NCI-H1930 (cell line): Measurements from ENCODE around the gene ARHGEF37.
"Not testable (repeated sequence)": the region's sequence is repeated elsewhere in the genome, so short reads cannot be mapped to it uniquely, and the experiment has no call there.

Experiments
- DNase-seq, 2 experiments: peaks; one replicate each; lab custom pipeline; 2025; lab: John Stamatoyannopoulos, UW

Gene ARHGEF37

DNA sequence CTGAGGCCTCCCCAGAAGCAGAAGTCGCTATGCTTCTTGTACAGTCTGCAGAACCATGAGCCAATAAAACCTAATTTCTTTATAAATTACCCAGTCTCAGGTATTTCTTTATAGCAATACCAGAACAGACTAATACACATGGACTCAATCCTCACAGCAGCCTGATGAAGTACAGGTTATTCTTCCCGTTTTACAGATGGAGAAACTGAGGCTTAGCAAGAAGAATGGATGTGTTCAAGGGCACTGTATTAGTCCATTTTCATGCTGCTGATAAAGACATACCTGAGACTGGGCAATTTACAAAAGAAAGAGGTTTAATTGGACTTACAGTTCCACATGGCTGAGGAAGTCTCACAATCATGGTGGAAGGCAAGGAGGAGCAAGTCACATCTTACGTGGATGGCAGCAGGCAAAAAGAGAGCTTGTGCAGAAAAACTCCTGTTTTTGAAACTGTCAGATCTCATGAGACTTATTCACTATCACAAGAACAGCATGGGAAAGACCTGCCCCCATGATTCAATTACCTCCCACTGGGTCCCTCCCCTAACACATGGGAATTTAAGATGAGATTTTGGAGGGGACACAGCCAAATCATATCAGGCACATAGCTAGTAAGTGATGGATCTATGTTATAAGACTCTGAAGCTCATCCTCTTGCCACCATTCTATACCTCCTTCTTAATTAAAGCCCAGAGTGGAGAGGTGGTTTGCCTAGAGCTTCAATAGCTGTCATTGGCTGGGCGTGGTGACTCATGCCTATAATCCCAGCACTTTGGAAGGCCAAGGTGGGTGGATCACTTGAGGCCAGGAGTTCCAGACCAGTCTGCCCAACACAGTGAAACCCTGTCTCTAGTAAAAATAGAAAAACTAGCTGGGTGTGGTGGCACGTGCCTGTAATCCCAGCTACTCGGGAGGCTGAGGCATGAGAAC is 67.4 kb downstream of the ARHGEF37 start:
- DNase-seq = not testable (repeated sequence)

GRCh38 chr5:149649730-149650129 is 68.4 kb downstream of the ARHGEF37 start:
- not testable (repeated sequence) for DNase-seq

GRCh38 chr5:149651686-149652085 is 70.4 kb downstream of the ARHGEF37 start:
- no peak for DNase-seq

DNA sequence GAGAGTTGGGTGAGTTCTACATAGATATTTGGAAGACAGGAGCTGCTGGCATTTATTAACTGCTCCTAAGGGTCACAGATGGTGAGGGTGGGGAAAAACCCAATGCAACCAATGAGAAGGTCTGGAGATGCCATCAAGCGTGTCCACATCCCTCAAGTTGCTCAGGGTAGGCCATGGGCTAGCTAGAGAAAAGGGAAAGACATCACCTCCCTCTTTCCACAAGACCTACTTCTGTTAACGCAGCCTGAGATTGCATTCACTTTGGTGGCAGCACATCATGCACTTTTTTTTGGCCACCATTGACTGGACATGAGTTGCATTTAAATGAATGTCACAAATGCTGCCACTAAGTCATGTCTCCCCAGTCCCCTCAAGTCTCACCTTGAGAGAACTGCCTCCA is 71.4 kb downstream of the ARHGEF37 start:
- no peak for DNase-seq

DNA sequence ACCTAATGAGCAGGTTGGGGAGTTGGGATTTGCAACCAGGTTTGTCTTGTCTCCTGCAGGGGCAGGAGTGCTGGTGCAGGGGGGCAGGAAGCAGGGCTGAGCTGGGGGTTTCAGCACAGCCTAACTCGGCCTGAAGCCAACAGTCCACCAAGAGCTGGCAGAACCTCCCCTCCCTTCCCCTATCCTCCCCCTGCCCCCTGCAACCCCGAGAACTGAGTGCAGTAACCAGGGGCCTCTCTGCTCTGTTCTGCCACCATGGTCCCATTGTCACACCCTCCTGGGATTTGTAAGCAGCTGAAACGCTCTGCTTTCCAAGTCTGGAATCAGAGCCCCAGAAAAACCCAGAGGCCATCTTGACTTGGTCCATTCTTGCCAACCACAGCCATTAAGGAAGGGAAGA is 72.9 kb downstream of the ARHGEF37 start:
- no peak for DNase-seq

DNA sequence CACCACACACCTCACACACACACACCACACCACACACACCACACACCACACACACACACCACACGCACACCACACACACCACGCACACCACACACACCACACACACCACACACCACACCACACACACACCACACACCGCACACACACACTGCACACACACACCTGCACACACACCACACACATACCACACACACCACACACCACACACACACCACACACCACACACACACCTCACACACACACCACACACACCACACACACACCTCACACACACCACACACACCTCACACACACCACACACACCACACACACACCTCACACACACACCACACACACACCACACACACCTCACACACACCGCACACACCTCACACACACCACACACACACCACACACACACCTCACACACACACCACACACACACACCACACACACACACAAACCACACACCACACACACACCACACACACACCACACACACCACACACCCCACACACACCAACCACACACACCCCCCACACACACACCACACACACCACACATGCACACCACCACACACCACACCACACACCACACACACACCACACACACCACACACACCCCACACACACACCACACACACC is 73.7 kb downstream of the ARHGEF37 start:
- DNase-seq = no peak

GRCh38 chr5:149656576-149657182 is 75.4 kb downstream of the ARHGEF37 start:
- peak; percentile 17 to 31 for DNase-seq

GRCh38 chr5:149657324-149657723 is 76.0 kb downstream of the ARHGEF37 start:
- no peak for DNase-seq

DNA sequence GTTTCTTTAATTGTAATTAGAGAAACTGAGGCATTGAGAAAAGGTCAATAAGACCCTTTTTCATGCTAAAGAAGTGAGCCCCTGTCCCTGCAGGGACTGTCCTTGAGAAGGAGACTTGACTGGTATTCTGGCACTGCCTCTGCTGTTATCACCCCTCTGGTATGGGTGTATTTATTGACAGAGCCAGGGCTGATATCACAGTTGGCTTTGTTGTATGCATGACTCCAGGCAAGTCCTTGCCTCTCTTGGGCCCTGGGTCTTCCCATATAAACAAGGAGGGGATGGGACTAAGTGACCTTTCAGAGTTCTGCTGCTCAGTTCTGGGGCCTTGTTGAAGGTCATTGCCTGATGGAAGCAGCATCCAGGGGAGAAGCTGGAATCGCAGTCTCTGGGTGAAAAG is 77.0 kb downstream of the ARHGEF37 start:
- DNase-seq = no peak

DNA sequence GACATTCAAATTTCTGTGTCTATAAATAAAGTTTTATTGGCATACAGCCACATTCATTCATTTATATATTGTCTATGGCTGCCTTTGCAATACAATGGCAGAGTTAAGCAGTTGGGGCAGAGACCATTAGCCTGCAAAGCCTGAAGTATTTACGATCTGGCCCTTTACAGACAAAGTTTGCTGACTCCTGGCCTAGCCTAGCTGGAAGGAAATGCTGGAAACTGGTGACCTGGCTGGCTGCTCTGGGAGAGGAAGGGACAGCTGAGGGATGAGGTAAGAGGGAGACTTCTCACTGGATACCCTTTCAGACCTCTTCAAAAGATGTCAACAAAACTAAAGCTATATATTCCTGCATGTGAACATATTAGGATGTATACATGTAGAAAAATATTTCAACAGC is 82.8 kb downstream of the ARHGEF37 start:
- no peak for DNase-seq

DNA sequence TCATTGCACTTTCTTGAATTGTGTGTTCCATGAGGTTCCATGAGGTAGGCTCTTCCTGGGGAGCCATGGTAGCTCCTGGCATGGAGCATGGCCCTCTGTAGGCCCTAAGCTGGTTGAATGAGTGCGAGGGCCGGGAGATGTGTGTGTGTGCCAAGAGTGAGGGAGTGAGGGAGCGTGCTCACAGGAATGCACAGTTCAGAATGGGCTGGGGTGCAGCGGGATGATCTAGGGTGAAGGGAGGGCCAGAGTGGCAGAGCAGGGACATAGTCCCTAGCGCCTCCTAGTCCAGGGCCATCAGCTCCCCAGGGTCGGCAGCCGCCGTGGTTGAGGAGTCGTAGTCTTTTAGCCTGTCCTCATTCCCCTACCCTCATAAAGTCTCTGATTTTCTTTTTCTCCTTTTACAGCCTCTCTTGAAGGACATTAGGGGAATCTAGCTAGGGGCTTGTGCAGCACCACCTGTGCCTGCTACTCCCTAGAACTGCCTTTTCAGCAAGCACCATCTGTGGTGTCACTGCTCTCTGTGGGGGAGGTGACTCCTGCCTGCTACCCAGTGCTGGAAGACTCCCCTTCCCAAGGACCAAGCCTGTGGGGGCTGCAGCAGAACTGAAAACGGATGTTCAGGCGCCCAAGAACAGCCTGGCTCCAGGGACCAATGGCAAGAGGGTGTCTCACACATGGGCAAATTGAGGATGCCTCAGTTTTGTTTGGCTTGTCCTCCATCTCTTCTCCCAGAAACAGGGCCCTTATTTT is 83.5 kb downstream of the ARHGEF37 start:
- no peak for DNase-seq

DNA sequence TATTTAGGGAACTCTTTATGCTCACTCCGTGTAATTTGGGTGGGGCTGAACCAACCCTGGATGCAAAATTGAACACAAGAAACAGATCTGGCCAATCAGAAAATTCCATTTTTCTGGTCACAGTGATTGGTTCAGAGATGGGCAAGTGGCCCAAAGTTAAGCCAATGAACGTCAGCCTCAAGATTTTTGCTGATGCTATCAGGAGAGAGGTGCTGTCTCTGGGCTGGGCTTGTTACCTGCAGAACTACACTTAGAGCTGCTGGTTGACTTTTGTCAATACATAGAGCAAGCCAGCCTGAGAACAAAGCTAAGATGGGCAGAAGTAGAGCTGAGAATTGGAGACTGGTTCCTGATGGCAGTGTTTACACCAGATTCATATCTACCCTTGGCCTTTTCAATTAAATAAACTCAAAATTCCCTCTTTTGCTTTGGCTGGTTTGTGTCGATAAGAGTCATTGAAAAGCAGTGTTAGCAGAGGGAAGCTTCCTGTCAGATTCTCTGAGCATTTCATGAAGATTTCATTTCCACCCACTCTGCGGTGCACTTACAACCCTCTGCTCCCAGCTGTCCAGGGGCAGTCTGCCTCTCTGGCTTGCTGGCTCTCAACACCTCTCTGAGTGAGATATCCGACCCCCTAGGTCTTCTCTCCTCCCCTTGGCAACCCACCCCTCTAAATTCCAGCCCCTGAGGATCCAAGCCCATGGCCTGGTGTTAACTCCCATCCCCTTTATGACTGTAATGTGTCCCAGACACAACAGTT is 84.3 kb downstream of the ARHGEF37 start:
- DNase-seq = no peak

GRCh38 chr5:149666212-149666852 is 85.0 kb downstream of the ARHGEF37 start:
- DNase-seq = no peak

GRCh38 chr5:149667084-149667828 is 86.0 kb downstream of the ARHGEF37 start:
- no peak for DNase-seq

DNA sequence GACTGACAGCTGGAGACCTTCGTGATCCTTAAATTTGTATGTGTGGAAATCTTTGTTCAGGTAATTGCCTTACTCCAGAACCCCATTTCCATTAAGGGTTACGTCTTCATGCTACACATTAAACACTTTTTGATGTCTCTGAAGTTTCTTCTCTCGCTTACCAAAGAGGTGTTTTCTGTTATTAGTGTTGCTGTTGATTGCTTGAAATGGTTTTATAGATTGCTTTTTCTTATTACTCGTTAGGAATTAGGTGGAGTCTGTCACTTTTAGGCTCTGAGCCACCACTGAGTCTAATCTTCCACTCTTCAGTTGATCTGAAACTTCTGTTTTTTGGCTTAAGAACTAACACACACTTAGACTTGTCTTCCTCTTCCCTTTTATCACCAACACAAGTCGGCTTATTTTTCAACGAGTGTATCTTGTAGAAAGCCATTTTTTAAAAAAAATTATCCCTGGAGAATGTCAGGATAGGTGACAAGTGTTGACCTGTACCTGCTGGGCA is 86.6 kb downstream of the ARHGEF37 start:
- DNase-seq = no peak

- not testable (repeated sequence) for DNase-seq
Observed at GRCh38 chr5:149669273-149669672, 88.0 kb downstream of the ARHGEF37 start.

GRCh38 chr5:149671544-149671943 is 90.2 kb downstream of the ARHGEF37 start:
- no peak for DNase-seq

DNA sequence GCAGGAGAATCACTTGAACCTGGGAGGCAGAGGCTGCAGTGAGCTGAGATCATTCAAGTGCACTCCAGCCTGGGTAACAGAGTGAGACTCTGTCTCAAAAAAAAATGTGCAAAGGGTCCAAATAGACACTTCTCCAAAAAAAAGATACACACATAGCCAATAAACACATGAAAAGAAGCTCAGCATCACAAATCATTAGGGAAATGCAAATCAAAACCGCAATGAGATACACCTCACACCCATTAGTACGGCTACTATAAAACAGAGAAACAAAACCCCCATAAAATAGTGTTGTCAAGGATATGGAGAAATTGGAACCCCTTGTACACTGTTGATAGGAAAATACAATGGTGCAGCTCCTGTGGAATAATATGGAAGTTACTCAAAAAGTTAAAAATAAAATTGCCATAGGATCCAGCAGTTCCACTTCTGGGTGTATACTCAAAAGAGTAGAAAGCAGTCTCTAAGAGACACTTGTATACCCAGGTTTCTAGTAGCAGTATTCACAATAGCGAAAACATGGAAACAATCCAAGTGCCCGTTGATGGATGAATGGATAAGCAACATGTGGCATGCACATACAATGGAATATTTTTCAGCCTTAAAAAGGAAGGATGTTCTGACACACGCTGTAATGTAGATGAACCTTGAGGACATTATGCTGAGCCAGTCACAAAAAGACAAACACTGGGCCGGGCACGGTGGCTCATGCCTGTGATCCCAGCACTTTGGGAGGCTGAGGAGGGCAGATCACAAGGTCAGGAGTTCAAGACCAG is 91.6 kb downstream of the ARHGEF37 start:
- DNase-seq = no peak

DNA sequence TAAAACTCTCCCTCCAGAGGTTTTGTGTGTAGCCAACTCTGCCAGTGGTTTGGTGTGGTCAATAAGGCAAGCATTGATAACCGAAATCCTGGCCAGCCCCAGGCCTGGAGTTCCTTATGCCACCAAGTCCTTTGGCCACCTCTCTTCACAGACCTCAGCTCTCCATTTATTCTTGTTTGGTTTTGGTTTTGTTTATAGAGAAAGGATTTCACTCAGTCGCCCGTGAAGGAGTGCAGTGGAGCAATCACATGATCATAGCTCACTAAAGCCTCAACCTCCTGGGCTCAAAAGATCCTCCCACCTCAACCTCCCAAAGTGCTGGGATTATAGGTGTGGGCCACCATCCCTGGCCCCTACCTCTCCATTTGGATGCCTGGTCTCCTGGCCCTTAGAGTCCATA is 93.4 kb downstream of the ARHGEF37 start:
- no peak for DNase-seq
